HepG2 (cell line): ENCODE measurements around the gene ARHGDIA. TPM values are rescaled to one million over a fixed set of nuclear protein-coding genes. Genes with fewer than 3 reads are reported as not detected.
A peak's percentile ranks its signal among the peaks of the same experiment; 100 is the strongest.

Experiments used
- CCAR2 ChIP-seq: fragments of 200-400 bp; formaldehyde crosslinking; optimal IDR thresholded peaks from 2 replicates; pipeline ENCODE3; 2018; ENCODE audit warnings: low read depth, mild to moderate bottlenecking, low read length, moderate library complexity
- CEBPB ChIP-seq: IDR thresholded peaks from 2 replicates; pipeline ENCODE4 v1.6.1; 2011; ENCODE audit warnings: low read depth, low read length, improper control_type of control experiment, borderline replicate concordance
- CHD2 ChIP-seq: IDR thresholded peaks from 2 replicates; pipeline ENCODE4 v1.6.1; 2011; ENCODE audit warnings: low read depth, low read length, improper control_type of control experiment
- GFI1 ChIP-seq: sonication (generic); formaldehyde crosslinking; IDR thresholded peaks from 2 replicates; pipeline ENCODE4 v1.5.0; 2020; ENCODE audit warnings: missing genetic modification reagents, mild to moderate bottlenecking, borderline replicate concordance
- GTF3A ChIP-seq: sonication (generic); formaldehyde crosslinking; conservative IDR thresholded peaks from 2 replicates; pipeline ENCODE4 v1.4.0; 2020; ENCODE audit warnings: mild to moderate bottlenecking, missing genetic modification reagents
- HMGA1 ChIP-seq: sonication (generic); formaldehyde crosslinking; conservative IDR thresholded peaks from 2 replicates; pipeline ENCODE4 v1.4.0; 2020; ENCODE audit warnings: missing genetic modification reagents
- HOXA5 ChIP-seq: sonication (generic); formaldehyde crosslinking; IDR thresholded peaks from 2 replicates; pipeline ENCODE4 v1.4.0; 2020; ENCODE audit warnings: missing genetic modification reagents
- IRX3 ChIP-seq: sonication (generic); formaldehyde crosslinking; IDR thresholded peaks from 2 replicates; pipeline ENCODE4 v1.8.1; 2023; ENCODE audit warnings: mild to moderate bottlenecking, low read depth, missing genetic modification reagents, borderline replicate concordance
- KDM3A ChIP-seq: IDR thresholded peaks from 2 replicates; pipeline ENCODE4 v1.6.1; 2018; ENCODE audit warnings: low read depth, missing compliant biosample characterization
- KLF11 ChIP-seq: IDR thresholded peaks from 2 replicates; pipeline ENCODE4 v1.6.1; 2016; ENCODE audit warnings: missing compliant biosample characterization
- KLF15 ChIP-seq: sonication (generic); formaldehyde crosslinking; IDR thresholded peaks from 2 replicates; pipeline ENCODE4 v1.8.1; 2023; ENCODE audit warnings: borderline replicate concordance, mild to moderate bottlenecking, inconsistent platforms, missing genetic modification reagents, mixed read lengths
- MLX ChIP-seq: IDR thresholded peaks from 2 replicates; pipeline ENCODE4 v1.6.1; 2016
- PHF20 ChIP-seq: sonication (generic); formaldehyde crosslinking; IDR thresholded peaks from 2 replicates; pipeline ENCODE4 v1.5.0; 2020; ENCODE audit warnings: mild to moderate bottlenecking, missing genetic modification reagents
- PLRG1 ChIP-seq: fragments of 450-650 bp; conservative IDR thresholded peaks from 2 replicates; pipeline ENCODE4 v1.6.1; 2016
- POLR2AphosphoS5 ChIP-seq: IDR thresholded peaks from 2 replicates; pipeline ENCODE4 v1.6.1; 2012; ENCODE audit warnings: low read depth, low read length
- SALL1 ChIP-seq: sonication (generic); formaldehyde crosslinking; IDR thresholded peaks from 2 replicates; pipeline ENCODE4 v1.8.0; 2022; ENCODE audit warnings: mild to moderate bottlenecking, missing genetic modification reagents
- SIX1 ChIP-seq: sonication (generic); formaldehyde crosslinking; IDR thresholded peaks from 2 replicates; pipeline ENCODE4 v1.4.0; 2020; ENCODE audit warnings: missing genetic modification reagents, borderline replicate concordance
- SRY ChIP-seq: sonication (generic); formaldehyde crosslinking; IDR thresholded peaks from 2 replicates; pipeline ENCODE4 v1.8.0; 2022; ENCODE audit warnings: mild to moderate bottlenecking, missing genetic modification reagents
- TP53 ChIP-seq: sonication (generic); formaldehyde crosslinking; conservative IDR thresholded peaks from 2 replicates; pipeline ENCODE4 v1.4.0; 2020; ENCODE audit warnings: missing genetic modification reagents
- ZHX1 ChIP-seq: sonication (generic); formaldehyde crosslinking; IDR thresholded peaks from 2 replicates; pipeline ENCODE4 v1.8.1; 2022; ENCODE audit warnings: low read depth, mild to moderate bottlenecking, missing genetic modification reagents
- ZKSCAN1 ChIP-seq: fragments of 150-350 bp; IDR thresholded peaks from 2 replicates; pipeline ENCODE4 v1.6.1; 2014; ENCODE audit warnings: low read length
- ZMYM3 ChIP-seq: sonication (generic); formaldehyde crosslinking; IDR thresholded peaks from 2 replicates; pipeline ENCODE4 v1.5.1; 2020; ENCODE audit warnings: mild to moderate bottlenecking, missing genetic modification reagents
- ZMYM4 ChIP-seq: sonication (generic); formaldehyde crosslinking; IDR thresholded peaks from 2 replicates; pipeline ENCODE4 v1.8.1; 2023; ENCODE audit warnings: mild to moderate bottlenecking, missing genetic modification reagents
- ZNF44 ChIP-seq: sonication (generic); formaldehyde crosslinking; IDR thresholded peaks from 2 replicates; pipeline ENCODE4 v1.5.1; 2020; ENCODE audit warnings: mild to moderate bottlenecking, missing genetic modification reagents
- ZNF580 ChIP-seq: IDR thresholded peaks from 2 replicates; pipeline ENCODE4 v1.6.1; 2016; ENCODE audit warnings: low read depth, borderline replicate concordance
- ZNF614 ChIP-seq: IDR thresholded peaks from 2 replicates; pipeline ENCODE4 v1.6.1; 2018; ENCODE audit warnings: missing biosample characterization, missing genetic modification reagents, inconsistent platforms, borderline replicate concordance
- ZNF616 ChIP-seq: sonication (generic); formaldehyde crosslinking; IDR thresholded peaks from 2 replicates; pipeline ENCODE4 v1.5.0; 2020; ENCODE audit warnings: low read depth, mild to moderate bottlenecking, missing genetic modification reagents
- ZNF652 ChIP-seq: IDR thresholded peaks from 2 replicates; pipeline ENCODE4 v1.6.1; 2016; ENCODE audit warnings: low read depth, borderline replicate concordance
- ZNF660 ChIP-seq: sonication (generic); formaldehyde crosslinking; IDR thresholded peaks from 2 replicates; pipeline ENCODE4 v1.5.1; 2020; ENCODE audit warnings: mild to moderate bottlenecking, low read depth, missing genetic modification reagents, borderline replicate concordance
- polyA plus RNA-seq, 8 experiments: library from polyadenylated mRNA; depleted of rRNA in 3 of 8; stranded (reverse) in 7 of 8; unstranded in 1 of 8; fragments of >200 nt; fragmentation: Illumina TruSeq in 4 of 8; extraction: Trizol in 4 of 8; gene quantifications; 2 replicates each; pipeline versions ENCODE4 v1.2.1 to v1.2.3, GENCODE V29; 2011 to 2016; ENCODE audit warnings: low read depth in 4 of 8, missing spikeins in 1 of 8, mixed read lengths in 1 of 8; ENCODE audit not compliant: insufficient read depth in 1 of 8
- total RNA-seq, 5 experiments: library from RNA; depleted of rRNA; stranded (reverse); fragments of >200 nt; fragmentation: Illumina TruSeq; extraction: Trizol; gene quantifications; 2 replicates each; pipeline ENCODE4 v1.2.3, GENCODE V29; 2016; ENCODE audit warnings: low read depth in 1 of 5

The ARHGDIA gene
- total and polyA plus RNA-seq, 2 of the 13 experiments (the other 11 are each of a cell fraction or from before 2014, with no cell fraction given): 40.0 to 64.0 TPM

- TF ChIP-seq ZHX1 (CRISPR knock-in tag) (peak; percentile 87), POLR2AphosphoS5 (peak; percentile 94), PHF20 (CRISPR knock-in tag) (peak; percentile 78), GTF3A (no peak), SIX1 (CRISPR knock-in tag) (0 out of 2 replicates have a peak, but pooled peaks have one; percentile 16), KDM3A (peak; percentile 98), CHD2 (peak; percentile 82; the same call in 1 of the 2 replicates), ZNF614 (CRISPR knock-in tag) (peak; percentile 58; the same call in 1 of the 2 replicates), ZNF660 (CRISPR knock-in tag) (no peak), ZMYM4 (CRISPR knock-in tag) (peak; percentile 70; the same call in 1 of the 2 replicates), ZNF652 (CRISPR knock-in tag) (no peak; the same call in 1 of the 2 replicates), ZNF616 (CRISPR knock-in tag) (peak; percentile 63; the same call in 1 of the 2 replicates), SALL1 (peak; percentile 95), PLRG1 (no peak), CEBPB (peak; percentile 99), CCAR2 (no peak), HMGA1 (CRISPR knock-in tag) (no peak), KLF11 (CRISPR knock-in tag) (peak; percentile 97), ZNF580 (0 out of 2 replicates have a peak, but pooled peaks have one; percentile 56), SRY (CRISPR knock-in tag) (peak; percentile 91), GFI1 (CRISPR knock-in tag) (no peak), ZNF44 (CRISPR knock-in tag) (peak; percentile 97; the same call in 1 of the 2 replicates), TP53 (peak; percentile 92), IRX3 (0 out of 2 replicates have a peak, but pooled peaks have one; percentile 10), ZMYM3 (CRISPR knock-in tag) (0 out of 2 replicates have a peak, but pooled peaks have one; percentile 13), HOXA5 (CRISPR knock-in tag) (peak; percentile 97), MLX (CRISPR knock-in tag) (peak; percentile 68), ZKSCAN1 (peak; percentile 39; the same call in 1 of the 2 replicates), KLF15 (CRISPR knock-in tag) (peak; percentile 89; the same call in 1 of the 2 replicates)
These were observed 10.2 kb downstream of the ARHGDIA start (continued) for GRCh38 chr17:81860756-81861568.
